NCI-H2196 treated with DMSO at 0.1 percent for 48 hours (cell line): ENCODE measurements around the gene AOPEP.

Experiments
- DNase-seq: peaks from one replicate; lab custom pipeline; 2025; ENCODE audit not compliant: unreplicated experiment; lab: John Stamatoyannopoulos, UW

The AOPEP gene

DNA sequence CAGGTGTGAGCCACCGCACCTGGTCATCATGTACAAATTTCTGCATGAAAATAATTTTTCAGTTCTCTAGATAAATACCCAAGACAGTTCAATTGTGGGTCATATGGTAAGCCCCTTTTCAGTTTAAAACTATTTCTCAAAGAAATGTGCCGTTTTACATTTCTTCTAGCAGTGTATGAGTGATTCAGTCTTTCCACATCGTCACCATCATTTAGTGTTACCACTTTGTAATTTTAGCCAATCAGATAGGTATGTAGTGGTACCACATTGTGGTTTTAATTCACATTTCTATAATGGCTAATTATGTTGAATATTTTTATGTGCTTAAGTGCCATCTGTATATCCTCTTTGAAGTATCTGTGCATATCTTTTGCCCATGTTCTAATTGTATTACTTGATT lies 163.1 kb downstream of the AOPEP start:
- DNase-seq = no peak

DNA sequence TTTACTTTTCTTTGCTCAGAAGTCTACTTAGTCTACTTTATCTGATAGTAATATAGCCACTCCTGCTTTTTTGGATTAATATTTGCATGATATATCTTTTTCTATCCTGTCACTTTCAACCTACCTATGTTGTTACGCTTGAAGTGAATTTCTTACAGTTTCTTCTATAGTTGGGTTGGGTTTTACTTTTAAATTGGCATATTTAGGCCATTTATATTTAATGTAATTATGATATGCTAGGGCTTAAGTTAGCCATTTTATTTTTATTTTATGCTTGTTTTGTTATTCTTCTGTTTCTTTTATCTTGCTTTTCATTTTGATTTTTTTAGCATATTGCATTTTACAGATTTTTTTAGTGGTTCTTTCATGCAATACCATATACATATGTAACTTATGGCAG lies 164.7 kb downstream of the AOPEP start:
- DNase-seq = no peak

DNA sequence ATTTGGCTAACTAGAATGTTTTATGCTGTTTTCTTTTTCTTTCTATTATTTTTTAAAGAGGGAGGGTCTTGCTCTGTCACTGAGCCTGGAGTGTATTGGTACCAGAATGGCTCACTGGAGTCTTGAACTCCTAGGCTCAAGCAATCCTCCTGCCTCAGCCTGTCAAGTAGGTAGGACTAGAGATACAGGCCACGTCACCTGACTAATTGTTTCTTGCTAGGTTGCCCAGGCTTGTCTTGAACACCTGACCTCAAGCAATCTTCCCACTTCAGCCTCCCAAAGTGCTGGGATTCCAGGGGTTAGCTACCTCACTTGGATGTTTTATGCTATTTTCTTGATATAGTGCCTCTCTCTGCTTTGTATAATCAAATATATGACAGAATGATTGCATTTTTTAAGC lies 166.2 kb downstream of the AOPEP start:
- no peak for DNase-seq

DNA sequence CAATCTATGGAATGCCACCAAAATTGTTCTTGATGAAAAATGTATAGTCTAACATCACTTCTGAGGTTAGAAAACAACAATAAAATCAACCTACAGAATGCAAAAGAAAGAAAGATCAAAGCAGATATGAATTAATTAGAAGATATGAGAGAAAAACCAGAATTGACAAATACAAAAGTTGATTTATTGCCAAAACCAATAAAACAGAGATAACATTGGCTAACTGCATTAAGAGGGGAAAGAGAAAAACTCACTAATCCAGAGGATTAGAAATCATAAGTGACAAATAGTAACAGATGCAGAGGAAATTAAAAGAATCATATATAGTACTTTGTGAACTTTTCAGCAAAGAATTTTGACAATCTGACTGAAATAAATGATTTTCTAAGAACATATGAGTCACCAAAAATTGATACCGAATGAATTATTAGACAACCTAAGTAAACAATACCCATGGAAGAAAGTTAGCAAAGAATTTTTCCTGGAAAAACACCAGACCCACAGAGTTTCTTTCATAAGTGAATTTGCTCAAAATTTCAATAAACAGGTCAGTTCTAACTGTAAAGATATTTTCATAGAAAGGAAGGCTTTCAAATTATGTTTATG lies 167.7 kb downstream of the AOPEP start:
- DNase-seq = no peak

DNA sequence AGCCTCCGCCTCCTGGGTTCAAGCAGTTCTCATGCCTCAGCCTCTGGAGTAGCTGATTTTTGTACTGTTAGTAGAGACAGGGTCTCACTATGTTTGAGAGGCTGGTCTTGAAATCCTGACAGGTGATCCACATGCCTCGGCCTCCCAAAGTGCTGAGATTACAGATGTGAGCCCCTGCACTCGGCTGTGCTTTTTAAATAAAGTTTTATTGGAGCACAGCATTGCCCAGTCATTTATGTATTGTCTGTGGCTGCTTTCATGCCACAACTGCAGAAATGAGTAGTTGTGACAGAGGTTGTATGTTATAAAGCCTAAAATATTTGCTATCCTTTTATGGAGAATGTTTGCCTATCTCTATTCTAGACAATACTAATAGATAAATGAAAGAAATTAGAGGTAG lies 169.2 kb downstream of the AOPEP start:
- DNase-seq = no peak

DNA sequence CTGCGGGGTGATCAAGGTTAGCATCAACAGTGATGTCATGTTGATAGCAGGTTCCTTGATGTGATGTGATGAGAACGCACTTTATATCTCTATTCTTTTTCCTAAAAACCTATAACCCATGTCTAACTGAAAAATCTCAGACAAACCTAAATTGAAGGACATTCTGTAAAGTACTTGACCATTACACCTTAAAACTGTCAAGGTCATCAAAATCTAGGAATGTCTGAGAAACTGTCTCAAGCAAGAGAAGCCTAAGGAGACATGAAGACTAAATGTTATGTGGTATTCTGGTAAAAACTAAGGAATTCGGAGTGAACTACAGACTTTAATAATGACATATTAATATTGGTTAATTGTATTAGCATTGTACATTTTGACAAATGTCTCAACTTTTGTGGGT lies 170.0 kb downstream of the AOPEP start:
- no peak for DNase-seq

DNA sequence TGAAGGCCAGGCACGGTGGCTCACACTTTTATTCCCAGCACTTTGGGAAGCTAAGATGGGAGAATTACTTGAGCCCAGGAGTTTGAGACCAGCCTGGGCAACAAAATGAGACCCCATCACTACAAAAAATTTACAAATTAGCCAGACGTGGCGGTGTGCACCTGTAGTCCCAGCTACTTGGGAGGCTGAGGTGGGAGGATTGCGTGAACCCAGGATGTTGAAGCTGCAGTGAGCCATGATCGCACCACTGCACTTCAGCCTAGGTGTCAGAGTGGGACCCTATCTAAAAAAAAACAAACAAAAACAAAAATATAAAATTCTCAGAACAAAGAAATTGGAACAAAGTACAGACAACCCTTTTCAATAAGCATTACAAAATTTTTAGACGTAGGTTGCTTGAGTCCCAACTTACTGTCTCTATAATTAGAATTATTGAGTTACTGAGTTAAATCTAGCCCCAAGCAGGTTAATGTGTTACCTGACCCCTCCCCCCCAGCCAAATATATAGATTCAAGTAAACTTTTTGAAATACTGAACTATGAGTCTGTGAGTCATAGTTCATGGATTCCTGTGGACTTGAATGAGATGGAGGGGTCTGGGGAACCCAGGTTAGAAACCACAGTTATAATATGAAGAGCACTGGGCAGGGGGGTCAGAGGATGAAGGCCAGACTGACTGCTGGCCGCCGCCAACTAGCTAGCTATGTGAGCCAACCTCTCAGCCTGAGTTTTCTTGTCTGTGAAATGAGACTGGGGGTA lies 173.1 kb downstream of the AOPEP start:
- no peak for DNase-seq

DNA sequence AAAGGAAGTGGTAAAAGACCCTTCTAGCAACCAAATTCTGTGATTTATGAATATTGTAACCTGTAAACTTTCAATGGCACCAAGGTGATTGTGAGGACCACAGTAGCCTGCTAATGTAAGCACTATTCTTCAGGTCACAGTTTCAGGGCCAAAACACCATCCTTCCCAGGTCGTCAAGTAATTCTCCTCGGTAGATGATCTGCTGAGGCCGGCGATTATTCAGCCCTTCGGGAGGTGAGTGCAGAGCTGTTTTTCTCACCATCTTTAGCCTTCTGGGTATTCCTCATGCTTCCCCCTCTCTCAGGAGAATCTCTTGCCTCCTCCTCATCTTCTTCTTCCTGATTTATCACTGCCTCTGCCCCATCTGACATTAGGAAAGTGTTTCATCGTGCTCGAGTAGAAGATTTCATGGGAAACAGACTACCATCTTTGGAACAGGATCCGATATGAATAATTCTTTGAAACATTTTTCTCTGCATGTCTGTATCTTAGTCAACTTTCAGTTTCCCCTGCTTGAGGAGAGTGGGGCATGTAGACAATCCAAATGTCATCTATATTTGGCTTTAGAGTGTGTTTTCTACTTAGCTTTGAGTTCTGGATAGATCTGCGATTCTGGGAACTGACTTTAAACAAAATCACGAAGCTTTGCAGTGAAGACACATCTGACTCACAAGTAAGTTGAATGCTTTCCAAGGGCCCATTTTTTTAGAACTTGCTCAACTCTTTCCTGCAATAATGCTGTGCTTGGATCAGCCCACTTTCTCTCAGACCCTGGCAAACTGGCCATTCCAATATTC lies 173.9 kb downstream of the AOPEP start:
- DNase-seq = no peak

DNA sequence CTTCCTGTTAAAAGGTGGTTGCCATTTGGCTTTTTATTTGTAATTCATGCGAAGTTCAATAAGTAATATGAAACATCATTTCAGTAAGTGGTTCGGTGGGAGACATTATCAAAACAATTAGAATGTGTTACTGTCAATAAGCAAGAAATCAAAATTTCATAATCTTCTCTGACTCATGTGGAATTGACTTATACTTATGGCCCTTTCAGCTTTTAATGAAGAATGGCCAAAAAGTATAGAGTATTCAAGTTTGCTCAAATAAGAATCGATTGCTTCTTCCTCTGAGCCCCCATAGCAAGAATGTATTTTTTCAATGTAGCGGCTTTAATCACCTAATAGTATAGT lies 174.5 kb downstream of the AOPEP start:
- no peak for DNase-seq

DNA sequence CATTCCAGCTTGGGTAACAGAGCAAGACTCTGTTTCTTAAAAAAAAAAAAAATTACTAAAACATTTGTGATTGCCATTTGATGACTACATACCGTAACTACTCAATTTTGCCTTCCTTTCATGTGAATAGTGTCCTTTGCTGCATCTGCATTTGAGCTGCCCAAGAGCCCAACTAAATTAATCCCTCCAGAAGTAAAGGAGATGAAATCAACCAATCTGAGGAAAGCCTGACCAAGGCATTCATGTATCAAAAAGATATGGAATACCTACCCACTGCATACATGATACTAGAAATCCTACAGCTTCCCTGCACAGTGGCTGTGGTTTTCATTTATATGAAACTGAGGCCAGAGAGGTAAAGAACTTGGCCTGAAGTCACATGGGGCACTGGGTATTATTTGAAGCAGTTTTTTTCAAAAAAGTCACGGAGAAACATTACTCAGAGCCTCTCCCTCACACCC lies 177.5 kb downstream of the AOPEP start:
- no peak for DNase-seq

DNA sequence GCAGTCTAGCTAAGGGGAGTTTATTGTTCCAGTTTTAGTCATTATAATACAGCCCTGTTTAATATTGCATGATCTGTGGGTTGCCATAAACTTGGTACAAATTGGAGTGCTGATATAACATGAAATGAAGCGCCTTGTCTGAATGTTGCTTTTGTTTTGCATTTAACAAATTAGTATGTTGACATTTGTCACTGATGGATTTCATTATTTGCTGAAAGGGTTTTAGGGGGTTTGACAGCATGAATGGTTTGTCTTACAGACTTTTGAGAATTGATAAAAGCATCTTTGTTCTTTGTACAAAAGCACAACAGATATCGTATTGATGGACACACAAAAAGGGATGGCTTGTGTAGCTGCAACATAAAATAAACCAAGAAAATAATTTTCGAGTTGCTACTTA lies 178.3 kb downstream of the AOPEP start:
- no peak for DNase-seq

DNA sequence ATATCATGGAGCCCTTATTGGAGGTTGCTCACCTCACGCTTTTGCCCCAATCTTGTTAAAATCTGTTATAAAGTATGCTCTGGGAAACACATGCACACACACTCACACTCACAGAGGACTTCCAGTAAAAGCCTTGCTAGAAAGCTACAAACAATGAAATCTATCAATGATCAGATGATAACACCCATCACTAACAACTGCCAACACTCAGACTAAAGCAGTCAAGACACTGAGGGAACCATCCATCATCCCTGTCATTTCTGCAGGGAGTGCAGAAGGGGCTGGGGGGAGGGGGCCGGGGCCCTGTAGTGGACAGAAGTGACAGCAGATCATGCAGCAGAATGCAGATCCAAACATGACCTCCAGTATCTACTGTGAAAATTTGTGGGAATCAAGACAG lies 179.1 kb downstream of the AOPEP start:
- no peak for DNase-seq

DNA sequence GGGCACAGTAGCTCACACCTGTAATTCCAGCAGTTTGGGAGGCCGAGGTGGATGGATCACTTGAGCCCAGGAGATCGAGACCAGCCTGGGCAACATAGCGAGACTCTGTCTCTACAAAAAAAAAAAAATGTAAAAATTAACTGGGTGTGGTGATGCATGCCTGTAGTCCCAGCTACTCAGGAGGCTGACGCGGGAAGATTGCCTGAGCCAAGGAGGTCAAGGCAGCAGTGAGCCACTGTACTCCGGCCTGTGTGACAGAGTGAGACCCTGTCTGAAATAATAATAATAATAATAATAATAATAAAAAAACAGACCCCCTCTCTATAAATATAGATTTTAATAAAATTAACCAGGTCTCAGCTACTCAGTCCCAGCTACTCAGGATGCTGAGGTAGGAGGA lies 179.7 kb downstream of the AOPEP start:
- DNase-seq = no peak

DNA sequence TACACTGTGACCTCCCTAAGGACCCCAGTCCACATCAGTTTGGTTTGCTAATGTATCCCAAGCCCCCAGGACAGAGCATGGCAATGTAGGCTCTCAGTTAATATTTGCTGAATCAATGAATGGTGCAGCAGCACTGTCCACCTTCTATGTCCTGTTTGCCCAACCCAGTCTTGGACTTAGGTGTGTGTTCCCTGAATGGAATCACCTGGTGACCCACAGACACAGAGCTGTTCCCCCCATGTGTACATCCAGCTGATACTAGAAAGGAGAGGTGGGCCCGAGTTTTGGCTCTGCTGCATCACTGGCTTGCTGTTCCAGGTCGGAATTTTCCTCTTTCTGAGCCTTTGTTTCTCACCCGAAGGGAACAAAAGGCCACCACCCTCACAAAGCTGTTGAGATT lies 180.2 kb downstream of the AOPEP start:
- DNase-seq = no peak

DNA sequence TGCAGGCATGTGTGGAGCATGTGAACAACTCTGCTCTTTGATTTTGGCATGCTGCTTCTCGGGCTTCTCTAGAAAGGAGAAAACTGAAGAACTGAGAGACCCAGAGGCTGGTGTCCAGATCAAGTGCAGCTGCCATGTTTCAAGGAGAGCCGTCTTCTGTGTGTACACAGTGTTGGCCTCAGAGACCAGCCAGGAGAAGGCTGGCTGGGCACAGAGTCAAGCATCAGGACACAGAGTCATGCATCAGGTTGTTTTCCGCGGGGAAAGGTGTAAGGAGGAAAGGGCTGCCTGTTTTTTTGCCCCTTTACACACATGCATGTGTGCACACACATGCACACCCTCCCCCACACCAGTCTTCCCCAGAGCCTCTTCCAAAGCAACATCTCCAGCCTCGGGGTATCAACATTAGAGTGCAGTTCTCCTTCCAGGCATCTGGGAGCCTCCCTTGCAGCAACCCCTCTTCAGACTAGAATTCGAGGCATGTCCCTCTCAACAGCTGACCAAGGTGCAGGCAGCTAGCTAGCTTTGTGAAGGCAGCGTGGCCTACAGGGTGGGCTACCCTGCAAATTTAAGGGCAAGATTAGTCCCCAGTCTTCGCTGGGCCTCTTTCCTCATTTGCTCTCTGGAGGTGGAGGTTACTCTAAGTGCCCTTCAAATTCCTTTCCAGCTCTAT lies 180.9 kb downstream of the AOPEP start:
- DNase-seq = peak; percentile 7

DNA sequence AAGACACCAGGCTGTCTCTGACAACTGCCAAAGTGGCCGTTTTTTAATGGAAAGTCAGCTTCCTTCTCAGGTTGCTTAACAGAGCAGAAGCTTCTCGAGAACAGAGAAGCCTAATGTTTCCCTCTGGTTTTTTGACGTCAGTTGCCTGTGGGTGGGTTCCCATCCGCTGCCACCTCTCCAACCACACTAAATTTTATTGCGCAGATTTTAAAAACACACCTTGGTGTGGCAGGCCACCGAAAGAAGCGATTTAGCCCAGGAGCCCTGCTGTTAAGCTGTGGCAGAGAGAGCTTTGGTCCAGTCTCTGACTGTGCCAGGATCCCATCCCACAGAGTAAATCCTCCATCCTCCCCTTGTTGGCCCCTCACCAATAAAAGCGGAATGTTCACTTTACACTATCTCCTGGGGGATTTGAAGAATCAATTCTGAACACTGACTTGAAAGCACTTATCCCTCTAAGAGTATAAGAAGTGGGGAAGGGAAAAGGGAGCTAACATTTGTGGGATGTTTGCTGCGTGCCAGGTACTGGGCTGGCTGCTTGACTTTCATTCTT lies 181.6 kb downstream of the AOPEP start:
- DNase-seq = no peak

DNA sequence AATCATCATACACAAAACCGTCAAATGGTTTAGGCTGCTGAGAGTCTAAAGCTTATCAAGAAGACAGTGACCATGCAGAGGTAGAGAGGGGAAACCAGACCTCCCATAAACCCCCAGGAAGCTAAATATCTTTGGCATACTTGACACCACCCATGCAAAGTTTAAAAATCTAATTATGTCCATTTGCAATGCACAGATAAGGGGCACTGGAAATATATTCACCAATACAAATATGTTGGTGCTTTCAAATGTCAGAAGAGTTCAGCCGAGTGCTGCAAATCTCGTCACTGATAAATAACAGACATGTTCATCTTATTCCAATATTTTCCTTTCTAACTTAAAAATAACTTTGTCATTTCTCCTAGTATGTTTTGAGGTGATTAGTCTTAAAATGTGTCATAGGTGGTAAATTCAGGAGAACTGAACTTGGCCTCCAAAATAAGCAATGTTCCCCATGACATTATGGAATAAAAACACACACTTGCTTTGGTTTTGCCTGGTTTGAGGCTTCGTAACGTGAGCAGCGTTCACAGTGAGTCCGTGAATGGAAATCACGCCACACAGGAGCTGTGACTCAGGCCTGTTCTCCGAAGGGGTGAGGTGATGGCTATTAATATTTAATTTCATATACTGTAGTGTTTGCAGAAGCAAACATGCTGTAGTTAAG lies 182.2 kb downstream of the AOPEP start:
- DNase-seq = no peak

DNA sequence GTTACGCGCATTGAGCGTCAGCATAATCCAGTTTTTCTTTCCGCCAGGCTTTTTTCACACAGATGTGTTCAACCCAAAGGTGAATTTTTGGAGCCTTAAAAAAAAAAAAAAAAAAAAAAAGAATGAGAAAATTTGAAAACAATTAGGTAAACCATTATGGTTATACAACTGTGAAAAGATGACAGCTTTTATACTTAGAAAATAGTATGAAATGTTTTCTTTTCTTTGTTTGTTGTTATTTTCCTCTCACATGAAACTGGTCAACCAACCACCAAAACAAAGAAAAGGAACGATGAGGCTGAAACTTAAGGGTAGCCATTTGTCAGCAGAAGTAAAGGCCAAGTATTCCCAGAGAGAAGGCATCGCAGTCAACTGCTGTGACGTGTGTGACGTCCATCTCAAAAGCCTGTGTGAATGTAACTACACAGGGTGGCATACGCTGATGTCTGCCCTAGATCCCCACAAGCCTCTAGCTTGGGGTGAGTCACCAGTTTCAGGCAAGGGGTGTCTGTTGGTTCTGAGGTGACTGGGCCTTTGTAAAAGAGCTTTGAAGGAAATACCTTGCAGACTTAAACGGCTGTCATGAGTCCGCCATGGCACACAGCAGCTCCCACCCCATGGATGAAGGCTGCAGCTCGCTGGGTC lies 182.9 kb downstream of the AOPEP start:
- no peak for DNase-seq

DNA sequence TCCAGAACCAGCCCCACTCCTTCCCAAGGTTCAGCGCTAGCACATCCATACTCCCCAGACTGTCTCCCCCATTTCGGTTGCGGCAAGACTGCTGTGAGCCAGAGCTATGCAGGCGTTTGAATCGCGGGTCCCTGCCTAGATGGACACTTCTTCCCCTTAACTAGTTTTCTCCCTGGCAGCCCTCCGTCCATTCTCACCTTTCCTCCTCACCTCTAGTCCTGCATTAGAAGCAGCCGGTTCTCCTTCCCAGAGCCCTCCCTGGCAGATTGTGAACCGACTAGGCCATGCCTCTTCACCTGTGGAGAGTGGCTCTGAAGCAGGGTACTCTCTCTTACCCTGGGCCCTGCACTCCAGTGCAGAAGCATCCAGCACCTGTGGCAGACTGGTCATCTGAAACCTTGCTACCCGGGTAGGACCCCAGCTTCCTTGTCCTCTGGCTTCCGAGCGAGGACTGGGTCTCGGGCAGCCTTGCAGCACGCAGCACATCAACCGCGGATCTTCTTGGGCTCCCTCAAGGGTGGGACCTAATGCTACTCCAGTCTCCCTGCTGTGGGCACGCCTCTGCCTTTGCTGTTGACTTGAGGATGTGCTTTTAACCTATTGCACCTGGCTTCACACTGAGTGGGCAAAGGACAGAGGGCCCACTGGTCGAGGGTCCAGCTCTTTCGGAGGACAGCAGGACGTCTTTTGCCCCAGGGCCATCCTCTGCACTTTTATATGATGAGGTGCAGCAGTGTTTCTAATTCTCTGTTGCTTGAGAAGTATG lies 183.6 kb downstream of the AOPEP start:
- DNase-seq = no peak

DNA sequence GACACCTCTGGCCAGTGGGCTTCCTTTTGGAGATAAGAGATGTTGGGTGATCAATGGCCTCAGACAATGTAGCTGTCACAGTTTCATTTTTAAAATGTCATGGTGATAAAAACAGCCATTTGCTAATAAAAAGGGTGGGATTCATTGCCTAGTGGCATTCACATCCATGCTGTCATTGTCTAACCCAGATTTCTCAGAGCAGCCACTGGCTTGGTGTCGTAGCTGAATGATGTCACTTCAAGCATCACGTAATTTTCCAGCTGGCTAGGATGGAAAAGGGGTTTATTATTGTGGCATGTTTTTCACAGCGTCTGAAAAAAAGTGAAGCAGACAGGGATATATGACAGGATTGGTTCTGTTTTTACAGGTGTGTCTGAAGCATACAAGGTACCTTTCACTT lies 184.7 kb downstream of the AOPEP start:
- no peak for DNase-seq
